ENCODE measurements around the gene ZNF384.

ZNF384 gene

DNA sequence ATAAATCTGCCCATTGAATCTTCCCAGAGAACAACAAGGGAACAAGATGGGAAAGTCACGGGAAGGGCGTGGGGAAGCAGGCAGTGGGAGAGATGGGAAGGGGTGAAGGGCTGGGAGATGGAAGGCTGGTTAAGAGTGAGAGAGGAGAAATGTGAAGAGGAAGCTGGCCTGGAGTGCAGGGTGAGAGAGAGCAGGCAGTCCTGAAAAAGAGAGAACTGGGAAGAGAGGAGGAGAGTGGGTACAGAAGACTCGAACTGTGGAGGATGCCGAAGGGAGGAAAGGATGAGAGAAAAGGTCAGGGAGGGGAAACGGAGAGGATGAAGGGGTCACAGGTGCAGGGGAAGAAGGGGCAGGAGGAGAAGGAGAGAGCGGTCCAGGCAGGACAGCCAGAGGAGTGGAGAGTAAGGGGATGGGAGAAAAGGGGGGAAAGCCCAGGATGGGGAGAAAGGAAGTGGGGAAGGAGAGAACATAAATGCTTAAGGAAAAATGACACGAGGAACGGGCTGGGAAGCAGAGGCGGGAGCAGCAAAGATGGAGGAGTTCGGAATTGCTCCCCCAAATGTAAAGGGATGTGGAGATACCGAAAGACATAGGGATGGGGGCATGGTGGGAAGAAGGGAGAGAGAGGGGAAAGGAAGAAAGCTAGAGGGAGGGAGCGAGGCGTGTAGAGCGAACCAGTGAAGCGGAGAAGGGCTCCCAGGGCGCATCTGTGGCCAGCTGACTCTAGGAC is 10.2 kb upstream of the ZNF384 start:
- no peak for DNase-seq

GRCh38 chr12:6698352-6699046 is 9.3 kb upstream of the ZNF384 start:
- DNase-seq = peak in 1 of 51 donors; percentile 50

- no peak for DNase-seq
These were observed 8.6 kb upstream of the ZNF384 start for GRCh38 chr12:6697584-6698351.

GRCh38 chr12:6696690-6697583 is 7.8 kb upstream of the ZNF384 start:
- no peak for DNase-seq

DNA sequence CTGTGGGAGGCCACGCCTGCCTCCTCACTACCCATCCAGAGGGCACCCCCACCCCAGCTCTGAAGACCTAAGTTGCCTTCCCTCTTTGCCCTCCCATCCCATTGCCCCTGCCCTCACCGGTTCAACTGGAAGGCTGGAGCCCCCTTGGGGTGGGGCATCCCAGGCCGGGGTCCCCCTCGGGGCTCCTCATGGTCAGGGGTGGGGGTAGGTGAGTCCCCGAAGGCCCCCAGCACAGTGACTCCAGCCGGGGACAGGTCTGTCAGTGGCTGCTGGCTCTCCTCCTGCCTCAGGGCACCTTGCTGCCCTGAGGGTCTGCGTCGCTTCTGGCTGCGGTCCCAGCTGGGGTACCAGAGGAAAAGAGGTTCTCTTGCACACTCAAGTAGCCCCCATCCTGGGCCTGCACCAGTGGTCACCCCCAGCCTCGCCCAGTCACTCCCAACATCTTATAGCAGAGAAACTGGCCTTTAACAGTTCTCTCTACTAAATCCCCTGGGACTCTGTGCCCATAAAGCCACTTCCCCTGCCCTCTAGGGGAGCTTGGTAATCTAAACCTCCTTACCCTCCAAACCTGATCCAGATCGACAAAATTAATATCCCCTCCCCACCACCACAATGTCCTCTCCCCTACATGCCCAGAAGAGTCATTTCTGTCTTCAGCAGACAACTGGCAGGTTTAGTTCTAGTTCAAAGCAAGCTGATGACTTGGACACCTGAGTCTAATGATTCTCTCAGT is 6.3 kb upstream of the ZNF384 start:
- DNase-seq = no peak

GRCh38 chr12:6694701-6695100 is 5.5 kb upstream of the ZNF384 start:
- DNase-seq = no peak

- no peak for DNase-seq
These were observed 4.7 kb upstream of the ZNF384 start for GRCh38 chr12:6693832-6694355.

DNA sequence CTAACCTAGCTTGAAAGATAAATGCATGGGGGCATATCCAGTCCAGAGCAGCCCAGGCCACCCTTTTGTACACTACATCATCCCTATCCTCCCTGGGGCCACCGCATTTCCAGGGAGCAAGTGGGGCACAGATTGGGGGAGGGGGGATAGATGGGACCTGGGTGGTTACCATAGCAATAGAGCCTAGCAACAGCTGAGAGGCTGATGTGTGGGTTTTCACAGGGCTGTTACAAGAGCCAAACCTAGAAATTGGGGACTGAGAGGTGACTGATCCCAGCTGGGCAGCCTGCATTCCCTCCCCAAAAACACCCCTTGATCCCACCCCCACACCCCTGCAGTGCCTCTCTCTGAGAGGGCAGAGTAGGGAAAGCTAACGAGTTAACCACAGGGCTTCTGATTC is 3.7 kb upstream of the ZNF384 start:
- peak in 1 of 51 donors; percentile 9 for DNase-seq

- peak in 1 of 51 donors; percentile 5 for DNase-seq
These were observed 2.3 kb upstream of the ZNF384 start for GRCh38 chr12:6691473-6691872.

DNA sequence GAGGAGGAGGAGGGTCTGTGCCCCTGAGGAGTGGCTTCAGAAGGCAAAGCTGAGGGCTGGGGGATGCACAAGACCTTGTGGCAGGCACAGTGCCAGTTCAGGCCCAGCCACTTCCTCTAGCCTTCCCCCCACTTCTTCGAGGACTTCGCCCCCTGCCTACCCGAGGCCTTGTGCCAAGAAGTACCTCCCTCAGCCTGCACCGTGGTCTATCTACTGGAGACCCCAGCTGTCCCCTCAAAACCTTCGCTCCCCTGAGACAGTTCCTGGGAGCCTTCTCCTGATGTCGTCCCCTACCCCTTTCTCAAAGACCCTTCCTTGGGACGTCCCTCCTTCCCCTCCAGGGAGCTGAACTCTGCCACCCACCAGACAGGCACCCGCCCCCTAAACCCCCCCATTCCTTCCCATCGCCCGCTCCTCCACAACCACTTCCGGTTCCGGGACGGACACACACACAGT is 604 bp downstream of the ZNF384 start:
- DNase-seq = peak in 26 of 51 donors; percentile 37 to 94 (median 83)

DNA sequence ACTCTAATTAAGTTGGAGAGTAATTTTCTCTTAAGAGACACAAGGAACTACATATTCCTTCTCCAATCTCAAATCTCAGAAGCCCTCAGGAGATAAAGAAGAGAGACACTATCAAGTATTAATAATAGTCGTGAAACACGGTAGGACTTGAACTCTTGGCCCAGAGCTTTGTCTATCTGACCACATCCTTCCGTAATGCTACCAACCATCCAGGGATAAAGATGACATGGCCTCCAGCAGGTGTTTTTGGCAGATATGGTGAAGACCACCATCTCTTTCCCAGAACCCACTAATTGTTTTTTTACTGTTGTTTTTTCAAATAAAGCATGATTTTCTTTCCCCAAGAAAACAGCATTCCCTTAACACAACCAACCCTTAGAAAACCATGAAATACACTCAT is 3.4 kb downstream of the ZNF384 start:
- no peak for DNase-seq

DNA sequence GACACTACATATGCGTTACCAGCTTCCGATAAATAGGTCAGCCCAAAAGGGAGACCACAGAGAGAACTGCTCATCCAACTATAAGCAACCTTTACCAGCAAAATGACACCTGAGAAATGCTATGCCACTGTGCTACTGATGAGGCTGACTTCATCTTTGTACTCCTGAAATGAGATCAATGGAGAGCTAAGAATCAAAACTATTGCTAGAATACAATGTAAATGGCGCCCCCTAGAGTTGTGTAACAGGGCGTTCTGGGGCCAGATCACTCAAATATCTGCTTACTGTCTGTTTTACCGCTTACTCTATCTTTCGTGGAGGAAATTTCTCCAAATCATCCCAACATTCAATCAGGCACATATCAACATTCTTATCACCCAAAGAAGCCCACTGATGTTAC is 4.6 kb downstream of the ZNF384 start:
- DNase-seq = peak in 2 of 51 donors; percentile 5 to 10

DNA sequence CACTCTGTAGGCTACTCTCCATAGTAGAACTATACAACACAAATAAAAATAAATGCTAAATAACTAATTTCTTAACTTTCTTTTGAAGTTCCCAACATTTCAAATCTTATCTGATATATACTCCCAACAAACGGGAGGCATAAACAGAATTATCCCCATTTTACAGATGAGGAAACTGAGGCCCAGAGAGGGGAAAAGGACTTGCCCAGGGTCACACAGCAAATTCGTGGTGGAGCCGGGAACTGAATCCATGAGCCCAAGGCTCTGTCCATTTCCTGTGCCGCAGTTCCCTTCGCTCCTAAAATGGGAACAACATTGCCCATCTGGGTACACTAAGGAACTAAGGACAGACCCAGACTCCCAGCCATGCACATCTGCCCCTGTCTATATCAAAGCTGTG is 12.2 kb downstream of the ZNF384 start:
- DNase-seq = no peak

- DNase-seq = no peak
These were observed 17.0 kb downstream of the ZNF384 start for GRCh38 chr12:6672143-6672542.

- DNase-seq = no peak
These were observed 21.5 kb downstream of the ZNF384 start for GRCh38 chr12:6667559-6668210.

- DNase-seq = no peak
These were observed 23.0 kb downstream of the ZNF384 start for GRCh38 chr12:6666211-6666610.

- DNase-seq = no peak
These were observed 24.3 kb downstream of the ZNF384 start for GRCh38 chr12:6664902-6665301.

DNA sequence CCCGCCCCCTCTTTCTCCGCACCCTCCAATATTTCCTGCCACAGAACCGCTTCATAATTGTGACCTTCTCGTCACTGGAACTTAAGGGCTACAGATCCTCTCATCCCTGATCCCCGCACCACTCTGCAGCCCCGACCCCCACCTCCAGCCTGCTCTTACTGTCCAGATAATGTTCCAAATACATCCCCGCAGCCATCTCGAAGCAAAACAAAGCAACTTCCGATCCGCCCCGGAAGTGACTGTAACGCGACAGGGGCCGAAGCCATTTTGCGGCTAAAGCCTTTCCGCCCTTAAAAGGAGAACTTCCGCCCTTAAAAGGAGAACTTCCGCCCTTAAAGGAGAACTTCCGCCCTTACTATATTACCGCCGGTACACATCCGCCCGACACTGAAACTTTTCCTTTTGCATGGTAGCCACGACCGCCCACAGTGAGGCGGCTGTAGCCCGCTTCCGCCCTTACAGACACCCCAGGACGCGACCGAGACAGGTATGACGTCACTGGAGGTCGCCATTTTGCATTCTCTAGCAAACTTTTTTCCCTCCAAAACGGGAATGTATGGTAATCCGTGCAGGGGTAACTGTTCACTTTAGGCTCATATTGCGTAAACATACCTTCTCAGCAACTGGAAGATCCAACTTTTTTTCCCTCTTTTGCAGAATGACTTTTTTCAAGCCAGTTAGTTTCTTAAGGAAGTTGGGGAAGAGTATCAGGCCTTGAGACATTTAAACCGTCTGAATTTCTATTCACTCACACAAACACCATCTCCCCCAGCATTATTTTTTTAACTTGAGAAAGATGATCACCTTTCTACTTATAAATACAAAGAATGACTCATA is 26.1 kb downstream of the ZNF384 start, which contains the start of gene ING4:
TSS of gene ING4 (minus strand) at position 214 of the 837 bp plus-strand sequence. CDS start at position 196, 18 bp downstream.
- DNase-seq = peak; percentile 45 to 99 (median 96)

GRCh38 chr12:6662602-6662905 is 26.6 kb downstream of the ZNF384 start:
- peak in 1 of 51 donors; percentile 53 for DNase-seq

Data from hypothalamus (tissue), 51 donors.